ENCODE measurements around the gene SLC25A12.

DNA sequence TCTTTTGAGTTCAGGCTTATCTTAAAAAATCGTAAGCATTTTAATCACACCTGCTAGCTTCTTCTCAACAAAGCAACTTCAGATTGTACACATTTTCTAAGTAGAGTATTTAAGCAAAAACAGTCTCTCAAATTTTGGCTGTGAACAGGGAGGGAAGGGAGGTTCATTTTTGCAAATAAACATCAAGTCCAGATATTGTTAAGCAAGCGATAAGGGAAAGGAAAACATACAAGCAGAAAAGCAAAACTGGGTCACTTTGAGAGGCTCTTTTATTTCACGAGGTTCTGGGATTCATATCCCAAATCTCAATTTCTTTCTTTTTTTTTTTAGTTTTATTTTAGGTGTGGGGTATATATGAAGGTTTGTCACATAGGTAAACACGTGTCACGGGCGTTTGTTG is 79.9 kb downstream of the SLC25A12 start:
- TF ChIP-seq SNAPC5 (CRISPR knock-in tag; IDR thresholded peaks at IDR 0.05; ENCODE audit: borderline replicate concordance), result no peak
- TF ChIP-seq TAF1 (CRISPR knock-in tag; IDR thresholded peaks at IDR 0.05), result no peak
- TF ChIP-seq, protein P1, sequence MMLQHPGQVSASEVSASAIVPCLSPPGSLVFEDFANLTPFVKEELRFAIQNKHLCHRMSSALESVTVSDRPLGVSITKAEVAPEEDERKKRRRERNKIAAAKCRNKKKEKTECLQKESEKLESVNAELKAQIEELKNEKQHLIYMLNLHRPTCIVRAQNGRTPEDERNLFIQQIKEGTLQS (CRISPR knock-in tag; IDR thresholded peaks at IDR 0.05), result no peak
- TF ChIP-seq ZNF44 (CRISPR knock-in tag; IDR thresholded peaks at IDR 0.05), result no peak
- TF ChIP-seq ZNF263 (CRISPR knock-in tag; IDR thresholded peaks at IDR 0.05), result no peak
- TF ChIP-seq POLR2A (IDR thresholded peaks at IDR 0.05; ENCODE audit: insufficient read depth in 1 of 2, low read depth in 2 of 2, low read length in 2 of 2), result no peak
- TF ChIP-seq ESRRA (CRISPR knock-in tag; IDR thresholded peaks at IDR 0.05; ENCODE audit: low read depth), result no peak
- no peak for TF ChIP-seq ETV5 (CRISPR knock-in tag; IDR thresholded peaks at IDR 0.05; ENCODE audit: borderline replicate concordance)
- no peak for TF ChIP-seq ZNF232 (CRISPR knock-in tag; IDR thresholded peaks at IDR 0.05; ENCODE audit: borderline replicate concordance)
- TF ChIP-seq YY1 (IDR thresholded peaks at IDR 0.05; ENCODE audit: insufficient read depth, insufficient replicate concordance, low read depth, low read length), result no peak
- TF ChIP-seq, protein P2, sequence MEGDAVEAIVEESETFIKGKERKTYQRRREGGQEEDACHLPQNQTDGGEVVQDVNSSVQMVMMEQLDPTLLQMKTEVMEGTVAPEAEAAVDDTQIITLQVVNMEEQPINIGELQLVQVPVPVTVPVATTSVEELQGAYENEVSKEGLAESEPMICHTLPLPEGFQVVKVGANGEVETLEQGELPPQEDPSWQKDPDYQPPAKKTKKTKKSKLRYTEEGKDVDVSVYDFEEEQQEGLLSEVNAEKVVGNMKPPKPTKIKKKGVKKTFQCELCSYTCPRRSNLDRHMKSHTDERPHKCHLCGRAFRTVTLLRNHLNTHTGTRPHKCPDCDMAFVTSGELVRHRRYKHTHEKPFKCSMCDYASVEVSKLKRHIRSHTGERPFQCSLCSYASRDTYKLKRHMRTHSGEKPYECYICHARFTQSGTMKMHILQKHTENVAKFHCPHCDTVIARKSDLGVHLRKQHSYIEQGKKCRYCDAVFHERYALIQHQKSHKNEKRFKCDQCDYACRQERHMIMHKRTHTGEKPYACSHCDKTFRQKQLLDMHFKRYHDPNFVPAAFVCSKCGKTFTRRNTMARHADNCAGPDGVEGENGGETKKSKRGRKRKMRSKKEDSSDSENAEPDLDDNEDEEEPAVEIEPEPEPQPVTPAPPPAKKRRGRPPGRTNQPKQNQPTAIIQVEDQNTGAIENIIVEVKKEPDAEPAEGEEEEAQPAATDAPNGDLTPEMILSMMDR (CRISPR knock-in tag; IDR thresholded peaks at IDR 0.05), result no peak
